ENCODE results near the gene HYAL2. TPM values are rescaled to one million over a fixed set of nuclear protein-coding genes. Genes with fewer than 3 reads are reported as not detected.

Gene HYAL2
- total RNA-seq, 1 donor from 2014 or later: 48.4 TPM

GRCh38 chr3:50345586-50346234, 23.2 kb upstream of the HYAL2 start, which contains the start of gene ZMYND10:
Gene ZMYND10, minus strand, starts transcription at chr3:50345732. Its CDS starts 153 bp downstream, at chr3:50345579.
- no peaks in the 10 kb centered on the region for H3K36me3 Mint-ChIP-seq (ENCODE audit: unreplicated experiment)
- no peak within 1 kb of the TSS for H3K27ac Mint-ChIP-seq (ENCODE audit: unreplicated experiment)
- H3K4me3 Mint-ChIP-seq (ENCODE audit: unreplicated experiment): peak within 1 kb of the TSS; percentile 90
- TF ChIP-seq CTCF (IDR thresholded peaks at IDR 0.05; ENCODE audit: partially characterized antibody, unreplicated experiment): no peak
- DNase-seq: peak; percentile 62
- H3K9me3 Mint-ChIP-seq (ENCODE audit: unreplicated experiment): peaks cover 7% of the 10 kb centered on the region
- peaks cover 12% of the 10 kb centered on the region for H3K27me3 Mint-ChIP-seq (ENCODE audit: unreplicated experiment)
- H3K4me1 Mint-ChIP-seq (ENCODE audit: low read depth, unreplicated experiment): peaks cover 7% of the 10 kb centered on the region

GRCh38 chr3:50345008-50345407, 22.5 kb upstream of the HYAL2 start:
- Mint-ChIP-seq H3K9me3 (ENCODE audit: unreplicated experiment) (peaks cover 5% of the 10 kb centered on the region), H3K4me1 (ENCODE audit: low read depth, unreplicated experiment) (peaks cover 4% of the 10 kb centered on the region), H3K27ac (ENCODE audit: unreplicated experiment) (no peak overlapping the region), H3K36me3 (ENCODE audit: unreplicated experiment) (no peaks in the 10 kb centered on the region), H3K27me3 (ENCODE audit: unreplicated experiment) (peaks cover 13% of the 10 kb centered on the region), H3K4me3 (ENCODE audit: unreplicated experiment) (no peak overlapping the region)
- TF ChIP-seq CTCF (IDR thresholded peaks at IDR 0.05; ENCODE audit: partially characterized antibody, unreplicated experiment): no peak
- DNase-seq: no peak

DNA sequence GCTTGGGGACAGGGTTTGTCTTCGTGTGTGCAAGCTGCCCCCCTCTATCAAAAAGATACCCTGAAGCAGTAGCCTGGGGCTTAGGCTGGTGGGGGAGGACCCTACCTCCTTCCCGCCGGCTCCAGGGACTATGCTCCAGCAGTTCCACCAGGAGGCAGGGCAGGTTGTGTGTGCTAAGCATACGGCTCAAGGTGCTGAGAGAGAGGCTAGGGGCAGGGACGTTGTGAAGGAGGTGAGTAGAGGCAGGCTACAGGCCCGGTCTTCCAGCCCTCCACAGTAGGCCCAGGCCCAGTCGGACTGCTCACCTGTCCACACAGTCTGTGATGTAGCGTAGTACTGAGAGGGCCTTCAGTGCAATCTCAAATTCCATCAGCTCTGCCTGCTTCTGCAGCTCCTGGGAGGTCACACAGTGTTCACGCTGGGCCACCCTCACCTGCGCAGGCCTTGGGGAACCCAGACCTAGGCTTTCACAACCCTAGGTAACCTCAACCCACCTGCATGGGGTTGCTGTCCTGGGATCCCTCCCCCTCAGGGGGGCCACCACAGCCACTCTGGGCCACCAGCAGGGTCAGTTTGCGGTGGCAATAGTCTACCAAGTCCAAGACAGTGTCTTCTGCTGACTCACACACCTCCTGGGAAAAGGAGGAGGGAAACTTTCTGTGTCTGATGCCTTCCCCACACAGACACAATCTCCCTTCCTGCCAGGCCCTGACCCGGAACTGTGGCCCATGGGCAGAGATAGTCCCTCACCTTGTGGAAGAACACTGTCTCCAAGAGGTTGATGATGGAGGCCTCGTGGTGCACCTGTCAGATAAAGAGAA, 20.5 kb upstream of the HYAL2 start:
- H3K9me3 Mint-ChIP-seq (ENCODE audit: unreplicated experiment): peaks cover 17% of the 10 kb centered on the region
- TF ChIP-seq CTCF (IDR thresholded peaks at IDR 0.05; ENCODE audit: partially characterized antibody, unreplicated experiment): no peak
- H3K36me3 Mint-ChIP-seq (ENCODE audit: unreplicated experiment): peaks cover 4% of the 10 kb centered on the region
- H3K4me3 Mint-ChIP-seq (ENCODE audit: unreplicated experiment): no peak overlapping the region
- H3K27ac Mint-ChIP-seq (ENCODE audit: unreplicated experiment): no peak overlapping the region
- H3K4me1 Mint-ChIP-seq (ENCODE audit: low read depth, unreplicated experiment): peaks cover 15% of the 10 kb centered on the region
- DNase-seq: no peak
- peaks cover 27% of the 10 kb centered on the region for H3K27me3 Mint-ChIP-seq (ENCODE audit: unreplicated experiment)

GRCh38 chr3:50341996-50342650, 19.6 kb upstream of the HYAL2 start:
- TF ChIP-seq CTCF (IDR thresholded peaks at IDR 0.05; ENCODE audit: partially characterized antibody, unreplicated experiment): no peak
- peaks cover 27% of the 10 kb centered on the region for H3K27me3 Mint-ChIP-seq (ENCODE audit: unreplicated experiment)
- no peak overlapping the region for H3K4me3 Mint-ChIP-seq (ENCODE audit: unreplicated experiment)
- peaks cover 4% of the 10 kb centered on the region for H3K36me3 Mint-ChIP-seq (ENCODE audit: unreplicated experiment)
- H3K9me3 Mint-ChIP-seq (ENCODE audit: unreplicated experiment): peaks cover 17% of the 10 kb centered on the region
- H3K27ac Mint-ChIP-seq (ENCODE audit: unreplicated experiment): no peak overlapping the region
- peaks cover 15% of the 10 kb centered on the region for H3K4me1 Mint-ChIP-seq (ENCODE audit: low read depth, unreplicated experiment)
- no peak for DNase-seq

Data from glutamatergic neuron (in vitro differentiated cells).